NCI-H2107 (cell line): ENCODE data around the gene HOXD3.

Source experiments
- DNase-seq: peaks from one replicate; lab custom pipeline; 2025; lab: John Stamatoyannopoulos, UW

Gene HOXD3

GRCh38 chr2:176162911-176163671 is 6.0 kb downstream of the HOXD3 start:
- no peak for DNase-seq

- DNase-seq, result no peak
These were observed 6.6 kb downstream of the HOXD3 start for GRCh38 chr2:176163672-176164056.

DNA sequence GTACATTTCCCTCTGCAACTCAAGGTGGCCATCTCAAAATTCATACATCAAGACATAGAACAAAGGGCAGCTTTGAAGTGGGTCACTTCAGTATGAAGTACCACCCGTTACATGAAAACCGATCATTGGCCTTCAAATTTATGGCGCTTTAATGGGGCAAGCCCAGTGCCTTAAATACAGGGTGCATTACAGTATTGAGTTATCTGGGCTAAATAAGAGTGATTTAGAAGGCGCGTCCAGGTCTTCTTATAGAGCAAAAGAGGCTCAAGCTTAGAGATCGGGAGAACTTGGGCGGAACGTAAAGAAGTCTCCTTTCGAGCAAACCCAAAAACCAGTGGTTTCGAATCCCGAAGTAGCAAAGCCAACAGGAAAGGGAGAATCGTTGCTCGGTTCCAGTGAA is 7.1 kb downstream of the HOXD3 start:
- no peak for DNase-seq

DNA sequence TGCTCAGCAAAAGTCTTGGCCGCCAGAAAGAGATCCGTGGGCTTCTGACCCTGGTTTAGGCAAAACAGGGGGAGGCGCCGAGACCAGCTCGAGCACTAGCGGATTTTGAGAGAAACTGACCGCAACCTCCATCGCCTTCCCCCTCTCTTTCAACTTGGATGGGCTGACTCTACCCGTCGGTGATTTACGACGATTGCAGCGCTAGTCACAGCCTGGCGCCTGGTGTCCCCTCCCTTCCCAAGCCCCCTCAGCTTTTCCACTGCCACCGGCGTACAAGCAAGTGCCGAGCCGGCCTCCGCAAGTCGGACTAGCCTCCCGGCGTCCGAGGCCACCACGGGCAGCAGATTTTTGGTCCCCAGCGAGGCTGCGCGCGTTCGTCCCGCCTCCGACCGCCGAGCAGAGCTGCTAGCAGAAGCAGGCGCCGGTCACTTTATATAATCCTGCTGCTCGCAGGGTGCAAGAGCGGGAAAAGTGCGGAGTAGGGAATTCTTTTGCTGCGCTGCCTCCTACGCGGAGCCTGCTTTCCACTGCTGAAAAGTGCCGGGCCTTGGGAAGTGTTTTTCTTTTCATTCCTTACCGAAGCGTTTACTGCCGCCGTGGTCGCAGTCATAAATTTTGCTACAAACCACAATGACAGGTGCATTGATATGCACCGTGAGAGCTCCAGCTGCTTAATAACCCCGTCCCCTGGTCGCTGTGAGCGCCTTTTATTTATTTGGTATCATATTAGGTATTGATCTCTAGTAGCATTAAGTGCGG is 7.7 kb downstream of the HOXD3 start:
- no peak for DNase-seq

DNA sequence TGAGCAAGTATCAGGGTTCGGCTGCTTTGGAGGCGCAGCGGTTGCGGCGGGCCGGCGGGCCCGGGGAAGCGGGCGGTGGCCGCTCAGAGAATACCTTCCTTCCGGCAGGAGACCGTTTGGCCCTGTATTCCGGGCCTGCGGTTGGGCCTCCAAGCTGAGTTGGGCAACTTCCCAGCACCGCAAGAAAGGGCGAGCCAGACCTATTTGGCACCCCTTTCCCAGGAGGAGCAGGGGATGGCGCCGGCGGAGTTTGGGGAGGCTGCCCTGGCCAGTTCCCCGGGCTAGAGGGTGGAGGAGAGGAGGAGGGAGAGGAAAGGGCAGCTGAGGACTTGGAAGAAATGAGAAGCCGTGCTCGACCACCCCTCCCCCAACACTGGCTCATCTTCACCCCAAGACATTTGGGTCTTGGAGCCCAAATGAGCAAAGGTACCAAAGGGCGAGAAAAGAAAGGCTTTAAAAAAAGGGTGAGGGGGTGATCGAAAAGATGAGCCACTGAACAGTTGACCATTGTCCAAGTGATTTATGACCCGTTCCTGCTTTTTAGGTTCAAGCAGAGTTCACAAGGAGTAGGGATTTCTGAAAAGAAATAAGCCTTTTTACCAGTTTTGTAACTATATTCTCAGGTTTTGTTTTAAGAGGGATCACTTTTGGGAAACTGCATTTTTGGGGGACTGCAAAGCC is 8.4 kb downstream of the HOXD3 start:
- DNase-seq, result no peak

- DNase-seq, result no peak
These were observed 9.2 kb downstream of the HOXD3 start for GRCh38 chr2:176166272-176166671.

GRCh38 chr2:176167398-176167797 is 10.3 kb downstream of the HOXD3 start:
- no peak for DNase-seq

- DNase-seq, result no peak
These were observed 12.1 kb downstream of the HOXD3 start for GRCh38 chr2:176169181-176169580.

- no peak for DNase-seq
These were observed 12.6 kb downstream of the HOXD3 start for GRCh38 chr2:176169711-176170110.

GRCh38 chr2:176170602-176171305 is 13.6 kb downstream of the HOXD3 start:
- DNase-seq, result no peak

GRCh38 chr2:176171351-176172006 is 14.4 kb downstream of the HOXD3 start:
- no peak for DNase-seq

DNA sequence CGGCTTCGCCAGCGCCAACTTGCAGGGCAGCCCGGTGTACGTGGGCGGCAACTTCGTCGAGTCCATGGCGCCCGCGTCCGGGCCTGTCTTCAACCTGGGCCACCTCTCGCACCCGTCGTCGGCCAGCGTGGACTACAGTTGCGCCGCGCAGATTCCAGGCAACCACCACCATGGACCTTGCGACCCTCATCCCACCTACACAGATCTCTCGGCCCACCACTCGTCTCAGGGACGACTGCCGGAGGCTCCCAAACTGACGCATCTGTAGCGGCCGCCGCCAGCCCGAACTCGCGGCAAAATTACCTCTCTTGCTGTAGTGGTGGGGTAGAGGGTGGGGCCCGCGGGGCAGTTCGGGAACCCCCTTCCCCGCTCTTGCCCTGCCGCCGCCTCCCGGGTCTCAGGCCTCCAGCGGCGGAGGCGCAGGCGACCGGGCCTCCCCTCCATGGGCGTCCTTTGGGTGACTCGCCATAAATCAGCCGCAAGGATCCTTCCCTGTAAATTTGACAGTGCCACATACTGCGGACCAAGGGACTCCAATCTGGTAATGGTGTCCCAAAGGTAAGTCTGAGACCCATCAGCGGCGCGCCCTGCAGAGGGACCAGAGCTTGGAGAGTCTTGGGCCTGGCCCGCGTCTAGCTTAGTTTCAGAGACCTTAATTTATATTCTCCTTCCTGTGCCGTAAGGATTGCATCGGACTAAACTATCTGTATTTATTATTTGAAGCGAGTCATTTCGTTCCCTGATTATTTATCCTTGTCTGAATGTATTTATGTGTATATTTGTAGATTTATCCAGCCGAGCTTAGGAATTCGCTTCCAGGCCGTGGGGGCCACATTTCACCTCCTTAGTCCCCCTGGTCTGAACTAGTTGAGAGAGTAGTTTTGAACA is 15.1 kb downstream of the HOXD3 start:
- no peak for DNase-seq

GRCh38 chr2:176172895-176173566 is 15.9 kb downstream of the HOXD3 start:
- no peak for DNase-seq

- no peak for DNase-seq
These were observed 16.7 kb downstream of the HOXD3 start for GRCh38 chr2:176173567-176174381.

DNA sequence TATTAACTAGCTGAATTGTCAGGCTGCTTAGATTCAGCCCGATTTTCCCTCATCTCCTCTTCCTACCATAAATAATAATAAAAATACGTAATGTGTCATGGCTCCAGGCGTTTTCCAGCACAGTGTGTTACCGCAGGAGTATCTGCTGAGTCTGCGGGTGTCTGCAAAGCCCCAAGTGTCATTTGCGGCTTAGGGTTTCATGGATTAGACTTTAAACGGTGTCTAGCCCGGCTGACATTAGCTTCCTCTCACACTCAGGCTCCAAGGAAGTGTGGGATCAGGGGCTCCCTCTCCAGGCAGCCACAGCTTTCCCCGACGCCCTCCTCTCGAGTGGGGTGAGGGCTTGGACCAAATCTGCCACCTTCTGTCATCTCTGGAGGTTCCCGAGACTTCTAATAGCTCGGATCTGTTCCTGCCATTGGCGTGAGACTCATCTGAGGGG is 17.3 kb downstream of the HOXD3 start:
- DNase-seq, result no peak

- DNase-seq, result no peak
These were observed 18.0 kb downstream of the HOXD3 start for GRCh38 chr2:176174824-176175708.

- DNase-seq, result no peak
These were observed 18.9 kb downstream of the HOXD3 start for GRCh38 chr2:176175709-176176607.
